Aorta (tissue), 5 donors: ENCODE data around the gene AMDHD1. TPM values are rescaled to one million over a fixed set of nuclear protein-coding genes. Genes with fewer than 3 reads are reported as not detected.

Experiments
- ATAC-seq: fragments of 200-7000 bp; cut with Tn5 transposase; one replicate; pipeline ENCODE4 v1.9.1; 2022; ENCODE audit warnings: moderate library complexity; ENCODE audit not compliant: low FRiP score
- DNase-seq, 2 donors: peaks; one replicate each; pipeline ENCODE4 v3.0.0-alpha.2; 2020
- H3K27ac ChIP-seq, 2 donors: one replicate each; pipeline ENCODE4 v1.5.1; 2013; ENCODE audit warnings: low read length in 2 of 2, mild to moderate bottlenecking in 2 of 2, moderate library complexity in 2 of 2, control low read depth in 1 of 2, inconsistent platforms in 1 of 2, low read depth in 1 of 2
- H3K27me3 ChIP-seq, 2 donors: one replicate each; pipeline ENCODE4 v1.6.1; 2013; ENCODE audit warnings: control low read depth in 1 of 2, low read length in 1 of 2, mild to moderate bottlenecking in 1 of 2, moderate library complexity in 1 of 2; ENCODE audit not compliant: insufficient read depth in 2 of 2, control insufficient read depth in 1 of 2
- H3K36me3 ChIP-seq, 2 donors: one replicate each; pipeline ENCODE4 v1.6.1; 2013; ENCODE audit warnings: control low read depth in 1 of 2, low read length in 1 of 2, mild to moderate bottlenecking in 1 of 2; ENCODE audit not compliant: insufficient read depth in 2 of 2, control insufficient read depth in 1 of 2
- H3K4me1 ChIP-seq, 2 donors: one replicate each; pipeline ENCODE4 v1.6.1; 2013; ENCODE audit warnings: low read length in 2 of 2, control low read depth in 1 of 2, mild to moderate bottlenecking in 1 of 2, moderate library complexity in 1 of 2; ENCODE audit not compliant: insufficient read depth in 2 of 2, control insufficient read depth in 1 of 2
- H3K4me3 ChIP-seq, 2 donors: one replicate each; pipeline ENCODE4 v1.5.1; 2013; ENCODE audit warnings: low read length in 2 of 2, control low read depth in 1 of 2, mild to moderate bottlenecking in 1 of 2
- H3K9me3 ChIP-seq: one replicate; pipeline ENCODE4 v1.6.1; 2013; ENCODE audit warnings: mild to moderate bottlenecking, low read length; ENCODE audit not compliant: control insufficient read depth
- WGBS, 2 donors: extraction: QIAGEN DNeasy Blood & Tissue Kit; methylation state at CpG; one replicate each; pipeline ENCODE4 v1.1.7; 2013; 5-methylcytosine and 5-hydroxymethylcytosine counted together
- intact Hi-C, 2 donors: fragments of 100-400 bp; cut with DNase I; formaldehyde crosslinking; loops; one replicate each; pipeline versions ENCODE4 v1.14.2 to v1.15.0; 2022
- long read RNA-seq, 2 donors: library from polyadenylated mRNA; unstranded; transcript quantifications; one replicate each; pipeline ENCODE4 v2.0.0, GENCODE V29; 2020 to 2021
- polyA plus RNA-seq, 2 donors: library from polyadenylated mRNA; stranded (reverse); fragments of 200-250 nt; gene quantifications; one replicate each; pipeline ENCODE4 v1.2.3, GENCODE V29; 2013
- total RNA-seq, 2 donors: library from RNA; stranded (reverse); fragmentation: NEBNext Ultra II Directional; extraction: Animal tissue kit (Norgen Biotek cat#: 25700); gene quantifications; one replicate each; pipeline ENCODE4 v1.2.1, GENCODE V29; 2021
- donor health status: healthy with polysubstance abuse.
- donor health status: Bipolar disorder and iron deficiency.
- donor health status: DM: no; HTN: no; CAD: no.
- donor health status: DM: no; HTN: no; CAD: no.
- donor health status: DM: yes; HTN: yes; CAD: no.

The AMDHD1 gene, protein sequence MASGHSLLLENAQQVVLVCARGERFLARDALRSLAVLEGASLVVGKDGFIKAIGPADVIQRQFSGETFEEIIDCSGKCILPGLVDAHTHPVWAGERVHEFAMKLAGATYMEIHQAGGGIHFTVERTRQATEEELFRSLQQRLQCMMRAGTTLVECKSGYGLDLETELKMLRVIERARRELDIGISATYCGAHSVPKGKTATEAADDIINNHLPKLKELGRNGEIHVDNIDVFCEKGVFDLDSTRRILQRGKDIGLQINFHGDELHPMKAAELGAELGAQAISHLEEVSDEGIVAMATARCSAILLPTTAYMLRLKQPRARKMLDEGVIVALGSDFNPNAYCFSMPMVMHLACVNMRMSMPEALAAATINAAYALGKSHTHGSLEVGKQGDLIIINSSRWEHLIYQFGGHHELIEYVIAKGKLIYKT
- under 1 TPM; 0.51 to 0.75 TPM for total RNA-seq
- polyA plus RNA-seq: 1 to 10 TPM; 1.0 to 4.6 TPM
- long read RNA-seq, donor 1, partial matches to known transcripts: 1 of 1 reads
- long read RNA-seq, donor 1, other reads (novel, unspliced or antisense): 0 of 1 reads
- long read RNA-seq, donor 2, partial matches to known transcripts: 1 of 1 reads
- long read RNA-seq, donor 2, other reads (novel, unspliced or antisense): 0 of 1 reads

- intact Hi-C loops: no loop called here
- no peaks in the 10 kb centered on the region for H3K27me3 ChIP-seq
- no peaks in the 10 kb centered on the region for H3K4me1 ChIP-seq
- peak; percentile 86 for ATAC-seq
- WGBS, 2 donors: 0 to 1% methylated on average over 36 to 38 of the region's 38 CpGs
- no peaks in the 10 kb centered on the region for H3K9me3 ChIP-seq
- H3K4me3 ChIP-seq: peak within 1 kb of the TSS; percentile 86 to 99
- DNase-seq: peak; percentile 67 to 87
- peak within 1 kb of the TSS; percentile 11 to 23 for H3K27ac ChIP-seq
- H3K36me3 ChIP-seq: no peaks in the 10 kb centered on the region
Observed at GRCh38 chr12:95943330-95943842, at the start of gene AMDHD1. TSS of gene AMDHD1 (plus strand) at chr12:95943331. CDS start at chr12:95943399, 68 bp downstream.

DNA sequence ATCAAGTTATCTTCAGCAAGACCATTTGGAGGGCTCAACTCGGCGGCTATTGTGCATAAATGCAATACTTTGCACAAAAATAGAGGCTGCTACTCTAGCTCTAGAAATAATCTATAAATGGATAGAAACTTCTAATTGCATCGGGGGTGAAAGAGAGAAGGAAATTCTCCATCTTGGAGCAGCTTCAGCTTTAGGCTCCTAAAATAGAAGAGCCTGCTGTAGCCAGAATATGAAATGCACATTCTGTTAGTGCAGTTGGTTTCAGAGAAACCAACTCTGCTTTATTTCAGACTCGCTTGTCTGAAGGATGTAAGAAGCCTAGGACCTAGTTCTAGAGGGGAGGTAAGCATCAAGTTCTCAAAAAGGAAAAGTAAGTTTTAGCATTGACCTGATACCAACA lies 46.3 kb upstream of the AMDHD1 start:
- Histone ChIP-seq H3K27me3 (no peaks in the 10 kb centered on the region), H3K4me1 (no peaks in the 10 kb centered on the region), H3K36me3 (no peaks in the 10 kb centered on the region), H3K4me3 (no peak overlapping the region), H3K27ac (no peak overlapping the region), H3K9me3 (no peaks in the 10 kb centered on the region)
- 26 to 29% methylated on average over 4 of the region's 4 CpGs for WGBS, 2 donors
- no peak for ATAC-seq
- intact Hi-C loops: no loop called here
- DNase-seq: no peak

- Histone ChIP-seq H3K27ac (no peak overlapping the region), H3K36me3 (no peaks in the 10 kb centered on the region), H3K27me3 (no peaks in the 10 kb centered on the region), H3K9me3 (no peaks in the 10 kb centered on the region), H3K4me1 (no peaks in the 10 kb centered on the region), H3K4me3 (no peak overlapping the region)
- ATAC-seq (no peak), DNase-seq (no peak)
- intact Hi-C loops: no loop called here
- 79 to 82% methylated on average over 4 of the region's 4 CpGs for WGBS, 2 donors
Observed at GRCh38 chr12:95898081-95898480, 45.0 kb upstream of the AMDHD1 start.

- Histone ChIP-seq H3K9me3 (no peaks in the 10 kb centered on the region), H3K27me3 (no peaks in the 10 kb centered on the region), H3K27ac (no peak overlapping the region), H3K4me1 (no peaks in the 10 kb centered on the region), H3K4me3 (no peak overlapping the region), H3K36me3 (no peaks in the 10 kb centered on the region)
- no peak for DNase-seq
- intact Hi-C loops: no loop called here
- no peak for ATAC-seq
Observed at GRCh38 chr12:95908573-95908972, 34.6 kb upstream of the AMDHD1 start.

DNA sequence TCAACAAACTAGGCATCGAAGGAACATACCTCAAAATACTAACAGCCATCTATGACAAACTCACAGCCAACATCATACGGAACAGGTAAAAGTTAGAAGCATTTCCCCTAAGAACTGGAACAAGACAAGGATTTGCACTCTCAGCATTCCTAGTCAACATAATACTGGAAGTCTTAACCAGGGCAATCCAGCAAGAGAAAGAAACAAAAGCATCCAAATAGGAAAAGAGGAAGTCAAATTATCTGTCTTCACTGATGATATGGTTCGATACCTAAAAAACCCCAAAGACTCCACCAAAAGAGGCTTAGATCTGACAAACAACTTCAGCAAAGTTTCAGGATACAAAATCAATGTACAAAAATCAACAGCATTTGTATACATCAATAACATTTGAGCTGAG lies 33.3 kb upstream of the AMDHD1 start:
- ATAC-seq: no peak
- Histone ChIP-seq H3K4me3 (no peak overlapping the region), H3K27me3 (no peaks in the 10 kb centered on the region), H3K4me1 (no peaks in the 10 kb centered on the region), H3K27ac (no peak overlapping the region), H3K9me3 (no peaks in the 10 kb centered on the region), H3K36me3 (no peaks in the 10 kb centered on the region)
- intact Hi-C loops: no loop called here
- 92 to 97% methylated on average over 3 of the region's 3 CpGs for WGBS, 2 donors
- DNase-seq: no peak

DNA sequence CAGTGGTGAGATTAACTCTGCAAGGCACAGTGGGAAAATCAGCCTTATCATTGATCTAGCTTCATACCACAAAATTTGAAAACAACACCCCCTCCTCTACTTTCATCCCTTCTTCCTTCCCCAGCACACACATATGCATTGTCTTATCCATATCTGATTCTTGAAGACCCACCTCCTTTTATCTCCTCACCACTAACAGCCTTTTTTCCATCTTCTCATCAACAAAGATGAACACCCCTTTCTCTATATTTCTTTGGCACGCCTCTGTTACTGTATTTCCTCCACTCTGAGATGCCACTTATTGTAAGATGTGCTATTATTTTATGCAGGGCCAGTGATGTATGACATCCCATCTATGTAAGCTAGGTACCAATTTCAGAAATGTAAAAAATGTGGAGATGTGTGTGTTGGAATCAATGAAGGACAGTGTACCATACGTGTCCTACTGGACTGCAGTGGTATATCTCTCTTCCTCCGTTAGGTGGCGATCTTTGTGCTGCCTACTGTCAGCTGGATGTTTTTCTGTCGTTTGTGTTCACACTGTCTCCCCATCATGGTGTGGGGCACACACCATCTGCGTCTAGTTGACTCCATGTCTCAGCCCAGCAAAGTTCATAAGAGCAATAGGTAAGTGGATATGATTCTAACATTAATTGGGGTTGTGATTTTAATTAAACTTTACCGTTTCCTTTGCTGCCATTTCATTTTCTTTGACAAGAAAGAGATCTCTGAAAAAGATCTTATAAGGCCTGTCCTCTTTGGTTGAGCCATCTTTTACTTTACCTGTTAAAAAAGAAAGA lies 24.7 kb upstream of the AMDHD1 start:
- peak in 1 of 2 donors; percentile 42 for DNase-seq

GRCh38 chr12:95919110-95919509 lies 24.0 kb upstream of the AMDHD1 start:
- intact Hi-C loops: loop anchor here in 1 of 2 donors (5.0 kb wide), 1 partner anchor 78 kb away; the partner anchor contains the start of gene HAL
- H3K4me1 ChIP-seq: no peaks in the 10 kb centered on the region
- WGBS, 2 donors: 78% methylated on average over 6 of the region's 6 CpGs
- H3K4me3 ChIP-seq: no peak overlapping the region
- H3K27me3 ChIP-seq: no peaks in the 10 kb centered on the region
- H3K36me3 ChIP-seq: no peaks in the 10 kb centered on the region
- DNase-seq: no peak
- no peaks in the 10 kb centered on the region for H3K9me3 ChIP-seq
- no peak for ATAC-seq
- H3K27ac ChIP-seq: no peak overlapping the region

More for the DNA sequence above, 24.7 kb upstream of the AMDHD1 start:
- WGBS, 2 donors: 24 to 30% methylated on average over 7 of the region's 7 CpGs
- Histone ChIP-seq H3K9me3 (no peaks in the 10 kb centered on the region), H3K27me3 (no peaks in the 10 kb centered on the region), H3K4me1 (no peaks in the 10 kb centered on the region), H3K36me3 (no peaks in the 10 kb centered on the region), H3K4me3 (no peak overlapping the region), H3K27ac (no peak overlapping the region)
- ATAC-seq: peak; percentile 74
- intact Hi-C loops: loop anchor here in 1 of 2 donors (5.0 kb wide), 1 partner anchor 79 kb away; the partner anchor contains the start of gene HAL

- H3K4me1 ChIP-seq: no peaks in the 10 kb centered on the region
- intact Hi-C loops: no loop called here
- 58 to 74% methylated on average over 3 of the region's 3 CpGs for WGBS, 2 donors
- no peaks in the 10 kb centered on the region for H3K27me3 ChIP-seq
- H3K9me3 ChIP-seq: no peaks in the 10 kb centered on the region
- no peak overlapping the region for H3K27ac ChIP-seq
- no peak overlapping the region for H3K4me3 ChIP-seq
- ATAC-seq: no peak
- H3K36me3 ChIP-seq: no peaks in the 10 kb centered on the region
- DNase-seq: no peak
Observed at GRCh38 chr12:95922231-95922630, 20.9 kb upstream of the AMDHD1 start.
